Astrocyte (in vitro differentiated cells and primary cell): Measurements from ENCODE around the gene ABCC4. TPM values are rescaled to one million over a fixed set of nuclear protein-coding genes. Genes with fewer than 3 reads are reported as not detected.

ENCODE experiments used
- DNase-seq: peaks from one replicate; pipeline ENCODE4 v3.0.0-alpha.2; 2010; ENCODE audit warnings: low read depth
- FAIRE-seq: peaks from 2 replicates; lab custom pipeline; 2011; peaks lifted over from hg19 to GRCh38; lab: Jason Lieb, UNC
- H2AFZ ChIP-seq: 2 replicates; pipeline ENCODE4 v1.6.0; 2012; ENCODE audit warnings: low read depth, low read length, inconsistent platforms
- H3K27ac ChIP-seq: 2 replicates; pipeline ENCODE4 v1.5.1; 2011; ENCODE audit warnings: low read depth, low read length, inconsistent platforms
- H3K27me3 ChIP-seq: 2 replicates; pipeline ENCODE4 v1.6.0; 2011; ENCODE audit warnings: low read length, inconsistent platforms; ENCODE audit not compliant: insufficient read depth
- H3K36me3 ChIP-seq: 2 replicates; pipeline ENCODE4 v1.5.1; 2011; ENCODE audit warnings: low read length, inconsistent platforms; ENCODE audit not compliant: insufficient read depth
- H3K4me1 ChIP-seq: 2 replicates; pipeline ENCODE4 v1.5.1; 2011; ENCODE audit warnings: low read length, inconsistent platforms; ENCODE audit not compliant: insufficient read depth
- H3K4me2 ChIP-seq: 2 replicates; pipeline ENCODE4 v1.6.0; 2012; ENCODE audit warnings: low read length, inconsistent platforms
- H3K4me3 ChIP-seq: 2 replicates; pipeline ENCODE4 v1.5.1; 2011; ENCODE audit warnings: low read depth, mild to moderate bottlenecking, low read length, inconsistent platforms; ENCODE audit not compliant: insufficient read depth
- H3K79me2 ChIP-seq: 2 replicates; pipeline ENCODE4 v1.6.0; 2012; ENCODE audit warnings: mild to moderate bottlenecking, low read length, inconsistent platforms; ENCODE audit not compliant: insufficient read depth
- H3K9ac ChIP-seq: 2 replicates; pipeline ENCODE4 v1.6.0; 2012; ENCODE audit warnings: mild to moderate bottlenecking, low read length, inconsistent platforms
- H3K9me3 ChIP-seq: 2 replicates; pipeline ENCODE4 v1.5.1; 2012; ENCODE audit warnings: low read depth, mild to moderate bottlenecking, low read length, inconsistent platforms; ENCODE audit not compliant: insufficient read depth
- H4K20me1 ChIP-seq: 2 replicates; pipeline ENCODE4 v1.6.0; 2012; ENCODE audit warnings: low read length, inconsistent platforms; ENCODE audit not compliant: insufficient read depth
- H3K27ac Mint-ChIP-seq: one replicate; pipeline ENCODE4 v1.8.0; 2021; ENCODE audit warnings: mild to moderate bottlenecking, mixed read lengths; ENCODE audit not compliant: unreplicated experiment
- H3K27me3 Mint-ChIP-seq: one replicate; pipeline ENCODE4 v1.8.0; 2021; ENCODE audit warnings: low read depth, mixed read lengths; ENCODE audit not compliant: unreplicated experiment
- H3K36me3 Mint-ChIP-seq: one replicate; pipeline ENCODE4 v1.8.0; 2021; ENCODE audit warnings: low read depth, mixed read lengths; ENCODE audit not compliant: unreplicated experiment
- H3K4me1 Mint-ChIP-seq: one replicate; pipeline ENCODE4 v1.8.0; 2021; ENCODE audit warnings: low read depth, mixed read lengths; ENCODE audit not compliant: unreplicated experiment
- H3K4me3 Mint-ChIP-seq: one replicate; pipeline ENCODE4 v1.8.0; 2021; ENCODE audit warnings: mild to moderate bottlenecking, moderate library complexity, mixed read lengths; ENCODE audit not compliant: unreplicated experiment
- H3K9me3 Mint-ChIP-seq: one replicate; pipeline ENCODE4 v1.8.0; 2021; ENCODE audit warnings: mild to moderate bottlenecking, mixed read lengths; ENCODE audit not compliant: unreplicated experiment
- EZH2 ChIP-seq: IDR thresholded peaks from 2 replicates; pipeline ENCODE4 v1.6.1; 2012; ENCODE audit warnings: mild to moderate bottlenecking, low read length, inconsistent platforms; ENCODE audit not compliant: insufficient read depth
- total RNA-seq: library from RNA; stranded (reverse); gene quantifications from 2 replicates; pipeline ENCODE4 v1.2.1, GENCODE V29; 2021
- TF ChIP-seq, protein P1 (sequence below): IDR thresholded peaks from 2 replicates; pipeline ENCODE4 v1.5.1; 2011; ENCODE audit warnings: low read depth, mild to moderate bottlenecking, inconsistent platforms, low read length, moderate library complexity; ENCODE audit not compliant: insufficient read depth

The ABCC4 gene
- total RNA-seq, 1 donor from 2014 or later = 15.6 TPM

DNA sequence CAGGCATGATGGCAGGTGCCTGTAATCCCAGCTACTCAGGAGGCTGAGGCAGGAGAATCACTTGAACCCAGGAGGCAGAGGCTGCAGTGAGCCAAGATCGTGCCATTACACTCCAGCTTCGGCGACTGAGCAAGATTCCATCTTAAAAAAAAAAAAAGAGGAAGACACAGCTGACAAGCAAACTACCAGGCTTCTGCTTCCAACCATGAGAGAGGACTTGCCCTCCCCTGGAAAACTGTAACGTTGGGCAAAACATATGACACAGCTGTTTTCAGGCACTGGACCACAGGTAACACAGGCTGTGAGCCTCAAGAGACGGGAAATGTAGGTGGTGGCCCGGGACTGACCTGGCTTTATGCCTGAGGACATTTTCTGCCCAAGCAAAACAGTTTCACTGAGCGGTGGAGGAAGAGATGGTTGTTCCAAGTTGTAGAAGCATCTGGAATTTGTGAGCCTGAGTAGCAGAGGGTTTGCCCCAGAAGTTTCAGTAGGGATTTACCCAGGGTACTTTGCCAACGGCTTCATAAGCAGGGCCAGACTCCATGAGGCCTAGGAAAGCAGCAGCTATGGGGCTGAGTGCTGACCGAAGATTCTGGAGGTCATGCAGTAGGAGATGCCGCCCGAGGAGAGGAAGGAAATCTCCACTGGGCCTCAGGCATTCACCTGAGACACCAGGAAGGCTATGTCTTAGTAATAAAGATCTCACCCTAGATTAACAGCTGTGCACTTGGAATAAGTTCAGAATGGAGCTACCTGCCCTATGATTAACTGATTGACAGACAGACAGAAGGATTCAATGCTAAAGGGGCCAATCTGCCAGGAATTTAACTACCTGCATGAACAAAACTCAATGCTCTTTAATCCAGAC lies 88.0 kb downstream of the ABCC4 start:
- H3K27ac ChIP-seq = no peak overlapping the region
- peaks cover 8% of the 10 kb centered on the region for H3K36me3 Mint-ChIP-seq
- H3K27me3 ChIP-seq = no peaks in the 10 kb centered on the region

DNA sequence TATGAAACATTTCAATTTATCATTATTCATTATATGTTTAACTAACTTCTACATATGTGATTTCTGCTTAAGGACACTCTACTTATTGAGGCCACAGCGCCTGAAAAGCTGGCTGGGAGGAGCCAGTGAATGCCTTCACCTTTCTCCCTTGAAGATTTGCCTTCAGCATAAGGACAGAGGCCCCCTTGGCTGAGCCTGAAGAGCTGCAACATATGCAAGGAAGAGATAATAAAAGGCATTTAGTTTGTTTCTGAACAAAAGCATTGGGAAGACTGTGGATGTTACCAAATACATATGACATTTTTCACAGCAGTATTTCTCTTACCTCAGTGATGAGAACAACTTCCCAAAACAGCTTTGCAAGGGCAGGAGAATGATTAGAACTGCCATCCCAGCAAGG lies 92.1 kb downstream of the ABCC4 start:
- FAIRE-seq (no peak), DNase-seq (no peak)
- no peak overlapping the region for H2AFZ ChIP-seq
- no peak overlapping the region for H3K4me2 ChIP-seq
- Mint-ChIP-seq H3K27me3 (no peaks in the 10 kb centered on the region), H3K36me3 (peaks cover 16% of the 10 kb centered on the region), H3K9me3 (no peaks in the 10 kb centered on the region), H3K27ac (no peak overlapping the region), H3K4me3 (no peak overlapping the region), H3K4me1 (no peaks in the 10 kb centered on the region)
- no peaks in the 10 kb centered on the region for H4K20me1 ChIP-seq
- no peak overlapping the region for H3K9ac ChIP-seq
- H3K36me3 ChIP-seq = no peaks in the 10 kb centered on the region
- H3K4me1 ChIP-seq = no peaks in the 10 kb centered on the region
- H3K4me3 ChIP-seq = no peak overlapping the region
- no peak overlapping the region for H3K27ac ChIP-seq
- no peaks in the 10 kb centered on the region for H3K79me2 ChIP-seq
- TF ChIP-seq, protein P1, sequence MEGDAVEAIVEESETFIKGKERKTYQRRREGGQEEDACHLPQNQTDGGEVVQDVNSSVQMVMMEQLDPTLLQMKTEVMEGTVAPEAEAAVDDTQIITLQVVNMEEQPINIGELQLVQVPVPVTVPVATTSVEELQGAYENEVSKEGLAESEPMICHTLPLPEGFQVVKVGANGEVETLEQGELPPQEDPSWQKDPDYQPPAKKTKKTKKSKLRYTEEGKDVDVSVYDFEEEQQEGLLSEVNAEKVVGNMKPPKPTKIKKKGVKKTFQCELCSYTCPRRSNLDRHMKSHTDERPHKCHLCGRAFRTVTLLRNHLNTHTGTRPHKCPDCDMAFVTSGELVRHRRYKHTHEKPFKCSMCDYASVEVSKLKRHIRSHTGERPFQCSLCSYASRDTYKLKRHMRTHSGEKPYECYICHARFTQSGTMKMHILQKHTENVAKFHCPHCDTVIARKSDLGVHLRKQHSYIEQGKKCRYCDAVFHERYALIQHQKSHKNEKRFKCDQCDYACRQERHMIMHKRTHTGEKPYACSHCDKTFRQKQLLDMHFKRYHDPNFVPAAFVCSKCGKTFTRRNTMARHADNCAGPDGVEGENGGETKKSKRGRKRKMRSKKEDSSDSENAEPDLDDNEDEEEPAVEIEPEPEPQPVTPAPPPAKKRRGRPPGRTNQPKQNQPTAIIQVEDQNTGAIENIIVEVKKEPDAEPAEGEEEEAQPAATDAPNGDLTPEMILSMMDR = no peak
- TF ChIP-seq EZH2 = no peak
- no peaks in the 10 kb centered on the region for H3K9me3 ChIP-seq
- H3K27me3 ChIP-seq = no peaks in the 10 kb centered on the region

More for the DNA sequence above, 88.0 kb downstream of the ABCC4 start:
- Mint-ChIP-seq H3K27ac (peak overlapping the region; percentile 36), H3K4me1 (no peaks in the 10 kb centered on the region), H3K27me3 (no peaks in the 10 kb centered on the region), H3K9me3 (no peaks in the 10 kb centered on the region), H3K4me3 (no peak overlapping the region)
- FAIRE-seq (no peak), DNase-seq (no peak)
- Histone ChIP-seq H3K4me3 (no peak overlapping the region), H3K9ac (no peak overlapping the region), H3K36me3 (no peaks in the 10 kb centered on the region), H3K79me2 (no peaks in the 10 kb centered on the region), H4K20me1 (no peaks in the 10 kb centered on the region), H3K4me1 (no peaks in the 10 kb centered on the region), H2AFZ (no peak overlapping the region), H3K9me3 (no peaks in the 10 kb centered on the region), H3K4me2 (no peak overlapping the region)
- TF ChIP-seq EZH2 = no peak
- TF ChIP-seq, protein P1 = no peak

DNA sequence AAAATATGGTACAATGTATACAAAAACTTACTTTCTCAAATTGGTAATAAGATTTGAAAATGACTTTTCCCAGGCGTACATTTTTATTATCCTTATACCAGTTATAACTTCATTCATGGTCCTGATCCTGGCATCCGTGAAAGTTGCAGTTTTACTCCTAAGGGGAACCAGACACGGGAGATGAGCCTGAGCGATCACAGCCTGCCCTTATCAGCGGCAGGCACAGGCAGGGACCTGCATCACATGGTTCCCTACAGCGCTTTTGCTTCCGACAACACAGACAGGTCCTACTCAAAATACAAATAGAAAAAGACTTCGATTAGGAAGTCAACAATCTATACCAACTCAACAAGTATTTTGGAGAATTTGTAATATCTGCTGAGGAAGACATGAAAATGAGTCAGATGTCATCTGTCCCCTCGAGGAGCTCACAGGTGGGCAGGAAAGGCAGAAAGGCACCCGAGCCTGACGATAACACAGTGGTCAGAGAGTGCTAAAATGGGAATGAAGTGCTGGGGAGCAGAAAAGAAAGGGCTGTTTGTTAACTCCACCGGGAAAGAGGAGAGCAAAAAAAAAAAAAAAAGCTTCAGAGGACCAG lies 93.4 kb downstream of the ABCC4 start:
- no peak overlapping the region for H3K4me3 Mint-ChIP-seq

More for the DNA sequence above, 93.4 kb downstream of the ABCC4 start:
- Histone ChIP-seq H3K9ac (no peak overlapping the region), H3K79me2 (no peaks in the 10 kb centered on the region), H4K20me1 (no peaks in the 10 kb centered on the region), H3K4me2 (no peak overlapping the region), H3K4me3 (no peak overlapping the region), H3K36me3 (no peaks in the 10 kb centered on the region), H3K9me3 (no peaks in the 10 kb centered on the region), H3K27ac (no peak overlapping the region), H3K4me1 (no peaks in the 10 kb centered on the region), H3K27me3 (no peaks in the 10 kb centered on the region), H2AFZ (no peak overlapping the region)
- no peaks in the 10 kb centered on the region for H3K9me3 Mint-ChIP-seq
- no peak for TF ChIP-seq EZH2
- TF ChIP-seq, protein P1 = no peak
- no peaks in the 10 kb centered on the region for H3K27me3 Mint-ChIP-seq
- FAIRE-seq (no peak), DNase-seq (no peak)
- H3K36me3 Mint-ChIP-seq = peaks cover 17% of the 10 kb centered on the region
- H3K27ac Mint-ChIP-seq = no peak overlapping the region
- H3K4me1 Mint-ChIP-seq = no peaks in the 10 kb centered on the region
